NCI-H82 treated with DMSO at 0.1 percent for 48 hours (cell line): ENCODE measurements around the gene COX14.
"Not testable (repeated sequence)": the region's sequence is repeated elsewhere in the genome, so short reads cannot be mapped to it uniquely, and the experiment has no call there.

ENCODE experiments used
- DNase-seq: peaks from one replicate; lab custom pipeline; 2025; ENCODE audit not compliant: unreplicated experiment; lab: John Stamatoyannopoulos, UW

The COX14 gene

GRCh38 chr12:50111693-50112455 lies at the start of gene COX14:
TSS of gene COX14 (plus strand) at chr12:50112236. CDS start at chr12:50120044, 7,808 bp downstream.
- peak; percentile 99 for DNase-seq

- no peak for DNase-seq
Observed at GRCh38 chr12:50062728-50063460, 49.1 kb upstream of the COX14 start.

- no peak for DNase-seq
Observed at GRCh38 chr12:50065726-50066310, 46.2 kb upstream of the COX14 start.

GRCh38 chr12:50066402-50066801 lies 45.6 kb upstream of the COX14 start:
- DNase-seq: no peak

- DNase-seq: no peak
Observed at GRCh38 chr12:50069069-50069468, 43.0 kb upstream of the COX14 start.

- no peak for DNase-seq
Observed at GRCh38 chr12:50069539-50069938, 42.5 kb upstream of the COX14 start.

- peak; percentile 48 for DNase-seq
Observed at GRCh38 chr12:50070314-50071060, 41.5 kb upstream of the COX14 start.

- DNase-seq: no peak
Observed at GRCh38 chr12:50072198-50072907, 39.7 kb upstream of the COX14 start.

- DNase-seq: no peak
Observed at GRCh38 chr12:50073206-50073605, 38.8 kb upstream of the COX14 start.

- no peak for DNase-seq
Observed at GRCh38 chr12:50073712-50074111, 38.3 kb upstream of the COX14 start.

- peak; percentile 74 for DNase-seq
Observed at GRCh38 chr12:50074936-50075807, 36.9 kb upstream of the COX14 start.

GRCh38 chr12:50075808-50076170 lies 36.2 kb upstream of the COX14 start:
- DNase-seq: no peak

- no peak for DNase-seq
Observed at GRCh38 chr12:50077099-50077498, 34.9 kb upstream of the COX14 start.

GRCh38 chr12:50078281-50078680 lies 33.8 kb upstream of the COX14 start:
- no peak for DNase-seq

- DNase-seq: no peak
Observed at GRCh38 chr12:50079771-50080170, 32.3 kb upstream of the COX14 start.

GRCh38 chr12:50081096-50081808 lies 30.8 kb upstream of the COX14 start:
- no peak for DNase-seq

GRCh38 chr12:50082644-50083043 lies 29.4 kb upstream of the COX14 start:
- DNase-seq: no peak

- DNase-seq: no peak
Observed at GRCh38 chr12:50083301-50083700, 28.7 kb upstream of the COX14 start.

GRCh38 chr12:50084409-50084774 lies 27.6 kb upstream of the COX14 start:
- not testable (repeated sequence) for DNase-seq
